ENCODE measurements around the gene FMO5. TPM values are rescaled to one million over a fixed set of nuclear protein-coding genes. Genes with fewer than 3 reads are reported as not detected.

Gene FMO5
- total RNA-seq, 2 donors from 2014 or later, result 1.9 to 4.7 TPM

DNA sequence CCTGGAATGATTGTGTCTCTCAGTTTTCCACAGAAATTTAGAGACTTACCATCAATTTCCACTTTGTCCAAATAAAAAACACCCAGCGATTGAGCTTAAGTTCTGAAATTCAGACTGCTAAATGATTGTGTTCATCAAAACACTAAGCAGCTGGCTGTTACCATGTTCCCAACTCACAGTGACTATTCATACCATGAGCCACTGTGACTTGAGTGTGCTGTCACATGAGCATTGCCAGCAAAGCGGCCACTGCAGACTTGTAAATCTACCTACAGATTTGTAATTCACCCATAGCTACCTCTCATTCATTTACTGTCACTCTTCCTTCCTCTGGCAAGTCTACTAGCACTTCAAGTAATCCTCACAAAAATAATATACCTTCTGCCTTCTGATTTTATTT lies 35.6 kb downstream of the FMO5 start:
- H3K27me3 ChIP-seq (replicated peaks; ENCODE audit: insufficient read depth), result no peaks in the 10 kb centered on the region
- peaks cover 3% of the 10 kb centered on the region for H3K9me3 ChIP-seq
- TF ChIP-seq, protein P1, sequence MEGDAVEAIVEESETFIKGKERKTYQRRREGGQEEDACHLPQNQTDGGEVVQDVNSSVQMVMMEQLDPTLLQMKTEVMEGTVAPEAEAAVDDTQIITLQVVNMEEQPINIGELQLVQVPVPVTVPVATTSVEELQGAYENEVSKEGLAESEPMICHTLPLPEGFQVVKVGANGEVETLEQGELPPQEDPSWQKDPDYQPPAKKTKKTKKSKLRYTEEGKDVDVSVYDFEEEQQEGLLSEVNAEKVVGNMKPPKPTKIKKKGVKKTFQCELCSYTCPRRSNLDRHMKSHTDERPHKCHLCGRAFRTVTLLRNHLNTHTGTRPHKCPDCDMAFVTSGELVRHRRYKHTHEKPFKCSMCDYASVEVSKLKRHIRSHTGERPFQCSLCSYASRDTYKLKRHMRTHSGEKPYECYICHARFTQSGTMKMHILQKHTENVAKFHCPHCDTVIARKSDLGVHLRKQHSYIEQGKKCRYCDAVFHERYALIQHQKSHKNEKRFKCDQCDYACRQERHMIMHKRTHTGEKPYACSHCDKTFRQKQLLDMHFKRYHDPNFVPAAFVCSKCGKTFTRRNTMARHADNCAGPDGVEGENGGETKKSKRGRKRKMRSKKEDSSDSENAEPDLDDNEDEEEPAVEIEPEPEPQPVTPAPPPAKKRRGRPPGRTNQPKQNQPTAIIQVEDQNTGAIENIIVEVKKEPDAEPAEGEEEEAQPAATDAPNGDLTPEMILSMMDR (IDR thresholded peaks at IDR 0.05), result no peak
- ATAC-seq (ENCODE audit: insufficient number of reproducible peaks, low FRiP score, low read depth) (no peak), DNase-seq (ENCODE audit: low spot score) (no peak)
- H3K27ac ChIP-seq, result no peak overlapping the region
- H3K36me3 ChIP-seq, result no peaks in the 10 kb centered on the region
- no peaks in the 10 kb centered on the region for H3K4me1 ChIP-seq (ENCODE audit: control insufficient read depth in 1 of 2, low read depth in 2 of 2)
- H3K4me3 ChIP-seq, result no peak overlapping the region

DNA sequence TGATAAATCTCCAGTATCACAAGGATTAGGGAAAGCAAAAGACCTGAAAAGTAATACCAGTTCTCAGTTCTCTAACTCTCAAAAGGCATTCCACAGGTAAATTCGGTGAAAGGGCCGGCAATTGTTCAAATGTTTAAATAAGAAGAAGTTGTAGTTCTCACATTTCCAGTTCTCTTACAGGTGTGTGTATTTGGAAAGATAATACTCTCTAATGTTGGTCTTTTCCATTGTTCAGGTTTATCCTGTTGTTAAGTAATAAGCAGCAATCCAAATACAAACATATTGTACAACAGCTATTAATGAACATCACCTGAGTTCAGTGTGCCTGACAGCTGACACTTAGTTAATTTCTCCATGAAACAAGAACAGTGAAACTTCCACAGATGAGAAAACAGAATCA lies 39.7 kb downstream of the FMO5 start:
- ATAC-seq (ENCODE audit: insufficient number of reproducible peaks, low FRiP score, low read depth) (no peak), DNase-seq (ENCODE audit: low spot score) (no peak)
- no peaks in the 10 kb centered on the region for H3K27me3 ChIP-seq (replicated peaks; ENCODE audit: insufficient read depth)
- H3K4me1 ChIP-seq (ENCODE audit: control insufficient read depth in 1 of 2, low read depth in 2 of 2), result no peaks in the 10 kb centered on the region
- TF ChIP-seq, protein P1 (IDR thresholded peaks at IDR 0.05), result no peak
- no peaks in the 10 kb centered on the region for H3K36me3 ChIP-seq
- no peaks in the 10 kb centered on the region for H3K9me3 ChIP-seq
- H3K4me3 ChIP-seq, result no peak overlapping the region
- no peak overlapping the region for H3K27ac ChIP-seq

DNA sequence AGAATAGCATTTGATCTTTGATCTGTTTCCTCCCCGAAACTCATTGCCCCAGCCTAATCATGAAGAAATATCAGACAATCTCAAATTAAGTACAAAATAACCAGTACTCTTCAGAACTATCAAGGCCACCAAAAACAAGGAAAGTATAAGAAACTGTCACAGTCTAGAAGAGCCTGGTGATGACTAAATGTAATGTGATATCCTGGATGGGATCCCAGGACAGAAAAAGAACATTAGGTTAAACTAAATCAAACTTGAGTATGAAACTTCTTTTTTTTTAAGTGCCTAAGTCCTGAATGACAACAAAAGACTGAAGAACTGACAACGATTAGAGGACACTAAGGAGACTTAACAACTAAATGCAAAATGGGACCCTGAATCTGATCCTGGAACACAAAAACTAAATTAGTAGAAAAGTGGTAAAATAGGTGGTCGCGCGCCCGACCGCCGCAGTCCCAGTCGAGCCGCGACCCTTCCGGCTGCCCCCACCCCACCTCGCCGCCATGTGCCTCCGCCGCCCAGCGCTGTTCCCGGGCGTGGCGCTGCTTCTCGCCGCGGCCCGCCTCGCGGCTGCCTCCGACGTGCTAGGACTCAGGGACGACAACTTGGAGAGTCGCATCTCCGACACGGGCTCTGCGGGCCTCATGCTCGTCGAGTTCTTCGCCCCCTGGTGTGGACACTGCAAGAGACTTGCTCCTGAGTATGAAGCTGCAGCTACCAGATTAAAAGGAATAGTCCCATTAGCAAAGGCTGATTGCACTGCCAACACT lies 47.3 kb downstream of the FMO5 start:
- DNase-seq (ENCODE audit: low spot score), result no peak
- TF ChIP-seq, protein P1 (IDR thresholded peaks at IDR 0.05), result no peak
- Histone ChIP-seq H3K9me3 (no peaks in the 10 kb centered on the region), H3K36me3 (no peaks in the 10 kb centered on the region), H3K4me1 (ENCODE audit: control insufficient read depth in 1 of 2, low read depth in 2 of 2) (peaks cover 0 to 13% of the 10 kb centered on the region in 2 donors), H3K4me3 (peak overlapping the region; percentile 55), H3K27ac (peak overlapping the region in 1 of 2 donors; percentile 33), H3K27me3 (replicated peaks; ENCODE audit: insufficient read depth) (no peaks in the 10 kb centered on the region)
- ATAC-seq (ENCODE audit: insufficient number of reproducible peaks, low FRiP score, low read depth), result no peak

DNA sequence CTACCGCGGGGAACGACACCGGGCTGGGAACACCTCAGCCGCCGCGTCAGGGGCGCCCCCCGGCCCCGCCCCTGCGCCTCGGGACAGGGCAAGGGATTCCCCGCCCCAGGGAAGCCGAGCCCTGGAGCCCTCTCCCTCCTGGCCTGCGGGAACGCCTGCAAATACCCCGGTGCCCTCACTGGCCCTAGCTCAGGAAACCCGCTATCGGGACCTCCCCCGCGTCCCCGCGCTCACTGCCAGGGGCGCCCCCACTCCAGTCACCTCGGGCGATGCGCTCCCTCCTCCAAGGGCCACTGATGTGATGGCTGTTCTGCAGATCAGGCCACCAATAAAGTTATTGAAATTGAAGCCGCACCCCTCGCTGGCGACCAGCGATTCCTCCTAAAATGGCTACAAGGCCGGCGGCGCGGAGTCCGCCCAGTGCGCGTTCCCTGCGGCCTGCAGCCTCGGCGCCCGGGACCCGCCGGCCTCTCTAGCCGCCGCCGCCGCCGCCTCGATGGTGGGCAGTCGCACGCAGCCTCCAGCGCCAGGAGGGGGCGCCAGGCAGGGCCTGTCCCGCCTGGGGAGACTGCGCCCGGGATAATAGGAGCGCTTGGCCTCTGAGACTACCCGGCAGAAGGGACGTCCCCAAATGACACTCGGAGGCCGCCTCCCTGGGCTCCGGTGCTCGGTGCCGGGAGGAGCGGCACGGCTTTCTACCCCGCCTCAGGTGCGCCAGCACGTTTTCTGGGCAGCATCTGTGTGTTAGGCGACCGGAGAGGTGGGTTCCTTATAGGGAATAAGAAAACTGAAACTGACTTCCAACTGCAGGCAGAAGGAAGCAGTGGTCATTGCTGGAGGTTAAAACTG lies 52.7 kb downstream of the FMO5 start, which contains the start of gene PRKAB2:
Gene PRKAB2, minus strand, starts transcription at position 303 of the 849 bp plus-strand sequence. CDS start 326 bp downstream, outside the sequence.
- ATAC-seq (ENCODE audit: insufficient number of reproducible peaks, low FRiP score, low read depth), result peak; percentile 91
- no peaks in the 10 kb centered on the region for H3K9me3 ChIP-seq
- H3K4me3 ChIP-seq, result peak within 1 kb of the TSS; percentile 86
- H3K4me1 ChIP-seq (ENCODE audit: control insufficient read depth in 1 of 2, low read depth in 2 of 2), result peaks cover 13 to 50% of the 10 kb centered on the region in 2 donors
- H3K27ac ChIP-seq, result peak within 1 kb of the TSS; percentile 93 to 98
- no peaks in the 10 kb centered on the region for H3K27me3 ChIP-seq (replicated peaks; ENCODE audit: insufficient read depth)
- DNase-seq (ENCODE audit: low spot score), result peak; percentile 81
- no peaks in the 10 kb centered on the region for H3K36me3 ChIP-seq
- TF ChIP-seq, protein P1 (IDR thresholded peaks at IDR 0.05), result peak; percentile 89
